Ishikawa (cell line): ENCODE data around the gene PAM16.

Experiments
- CEBPB ChIP-seq: IDR thresholded peaks from 2 replicates; pipeline ENCODE4 v1.6.1; 2012
- CREB1 ChIP-seq: IDR thresholded peaks from 2 replicates; pipeline ENCODE4 v1.6.1; 2012; ENCODE audit warnings: low read depth
- EGR1 ChIP-seq: IDR thresholded peaks from 2 replicates; pipeline ENCODE4 v1.6.1; 2012
- EP300 ChIP-seq: IDR thresholded peaks from 2 replicates; pipeline ENCODE4 v1.6.1; 2012; ENCODE audit warnings: borderline replicate concordance
- FOXM1 ChIP-seq: IDR thresholded peaks from 2 replicates; pipeline ENCODE4 v1.6.1; 2012; ENCODE audit warnings: low read depth, borderline replicate concordance
- NFIC ChIP-seq: IDR thresholded peaks from 2 replicates; pipeline ENCODE4 v1.6.1; 2012
- RAD21 ChIP-seq: IDR thresholded peaks from 2 replicates; pipeline ENCODE4 v1.6.1; 2012; ENCODE audit warnings: low read depth
- REST ChIP-seq: IDR thresholded peaks from 2 replicates; pipeline ENCODE4 v1.6.1; 2012; ENCODE audit warnings: low read depth, mild to moderate bottlenecking
- TAF1 ChIP-seq: IDR thresholded peaks from 2 replicates; pipeline ENCODE4 v1.6.1; 2012; ENCODE audit warnings: low read depth, mild to moderate bottlenecking
- TCF12 ChIP-seq: IDR thresholded peaks from 2 replicates; pipeline ENCODE4 v1.6.1; 2012; ENCODE audit warnings: low read depth
- TEAD4 ChIP-seq: IDR thresholded peaks from 2 replicates; pipeline ENCODE4 v1.6.1; 2012
- USF1 ChIP-seq: IDR thresholded peaks from 2 replicates; pipeline ENCODE4 v1.6.1; 2012
- YY1 ChIP-seq: IDR thresholded peaks from 2 replicates; pipeline ENCODE4 v1.6.1; 2012; ENCODE audit warnings: low read depth
- ZBTB7A ChIP-seq: IDR thresholded peaks from 2 replicates; pipeline ENCODE4 v1.6.1; 2012; ENCODE audit warnings: low read depth
- TF ChIP-seq, protein P1 (sequence below): IDR thresholded peaks from 2 replicates; pipeline ENCODE4 v1.6.1; 2012

The PAM16 gene

GRCh38 chr16:4342866-4343744 is 8.0 kb downstream of the PAM16 start:
- TF ChIP-seq, protein P1, sequence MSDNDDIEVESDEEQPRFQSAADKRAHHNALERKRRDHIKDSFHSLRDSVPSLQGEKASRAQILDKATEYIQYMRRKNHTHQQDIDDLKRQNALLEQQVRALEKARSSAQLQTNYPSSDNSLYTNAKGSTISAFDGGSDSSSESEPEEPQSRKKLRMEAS, result no peak
- TF ChIP-seq EP300, result no peak
- no peak for TF ChIP-seq TEAD4
- no peak for TF ChIP-seq NFIC
- TF ChIP-seq TAF1, result no peak
- no peak for TF ChIP-seq FOXM1
- no peak for TF ChIP-seq REST
- TF ChIP-seq CEBPB, result no peak
- no peak for TF ChIP-seq USF1
- TF ChIP-seq RAD21, result no peak
- TF ChIP-seq ZBTB7A, result no peak
- no peak for TF ChIP-seq TCF12
- TF ChIP-seq EGR1, result no peak
- TF ChIP-seq CREB1, result no peak
- TF ChIP-seq YY1, result no peak

- no peak for TF ChIP-seq RAD21
- no peak for TF ChIP-seq TEAD4
- no peak for TF ChIP-seq FOXM1
- no peak for TF ChIP-seq YY1
- TF ChIP-seq EGR1, result no peak
- TF ChIP-seq EP300, result no peak
- no peak for TF ChIP-seq USF1
- TF ChIP-seq ZBTB7A, result no peak
- TF ChIP-seq, protein P1, result no peak
- TF ChIP-seq REST, result no peak
- TF ChIP-seq CEBPB, result no peak
- no peak for TF ChIP-seq TCF12
- TF ChIP-seq TAF1, result no peak
- no peak for TF ChIP-seq CREB1
Measured at GRCh38 chr16:4341250-4341649, 9.9 kb downstream of the PAM16 start.

- no peak for TF ChIP-seq ZBTB7A
- no peak for TF ChIP-seq TCF12
- no peak for TF ChIP-seq TEAD4
- no peak for TF ChIP-seq USF1
Measured at GRCh38 chr16:4340443-4340842, 10.7 kb downstream of the PAM16 start.

- no peak for TF ChIP-seq REST
- TF ChIP-seq TEAD4, result no peak
- peak; percentile 33; the same call in 1 of the 2 replicates for TF ChIP-seq RAD21
- TF ChIP-seq FOXM1, result no peak
- TF ChIP-seq NFIC, result peak; percentile 78
Measured at GRCh38 chr16:4339909-4340308, 11.2 kb downstream of the PAM16 start.
